Breast epithelium (tissue), 3 donors: ENCODE measurements around the gene CPNE2.

Source experiments
- POLR2A ChIP-seq: fragments of 450-650 bp; IDR thresholded peaks from one replicate; pipeline ENCODE4 v1.6.1; 2016; ENCODE audit warnings: antibody characterized with exemption, mild to moderate bottlenecking, moderate library complexity
- TF ChIP-seq, protein P1 (sequence below), 3 donors: fragments of 450-650 bp; IDR thresholded peaks; one replicate each; pipeline ENCODE4 v1.5.1; 2016 to 2017; ENCODE audit warnings: antibody characterized with exemption in 3 of 3, mild to moderate bottlenecking in 3 of 3, moderate library complexity in 3 of 3

DNA sequence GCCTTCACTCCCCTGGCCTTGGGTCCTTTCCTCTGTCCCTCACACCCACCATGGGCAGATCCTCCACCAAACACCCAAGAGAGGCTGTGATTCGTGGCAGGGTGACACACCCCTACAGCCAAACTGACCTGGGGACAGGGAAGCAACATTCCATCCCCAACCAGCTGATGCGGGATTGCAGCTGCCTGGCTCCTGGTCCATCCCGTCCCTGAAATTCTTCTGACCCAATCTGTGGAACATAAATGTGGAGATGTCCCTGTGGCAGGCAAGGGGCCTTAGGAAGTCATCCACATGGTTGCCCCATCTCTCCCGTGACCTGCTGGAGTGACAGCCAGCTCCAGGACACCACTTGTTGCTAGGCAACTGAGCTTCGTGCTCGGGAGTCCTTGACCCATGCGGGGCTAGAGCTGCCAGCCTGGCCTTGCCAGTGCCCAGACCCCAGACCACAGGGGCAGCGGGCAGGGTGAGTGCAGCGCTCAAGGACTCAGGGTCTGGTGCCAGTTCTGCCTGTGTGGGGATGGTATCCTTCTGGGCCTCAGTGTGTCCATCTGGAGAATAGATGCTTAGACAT lies 34.0 kb upstream of the CPNE2 start:
- TF ChIP-seq POLR2A: no peak
- TF ChIP-seq, protein P1, sequence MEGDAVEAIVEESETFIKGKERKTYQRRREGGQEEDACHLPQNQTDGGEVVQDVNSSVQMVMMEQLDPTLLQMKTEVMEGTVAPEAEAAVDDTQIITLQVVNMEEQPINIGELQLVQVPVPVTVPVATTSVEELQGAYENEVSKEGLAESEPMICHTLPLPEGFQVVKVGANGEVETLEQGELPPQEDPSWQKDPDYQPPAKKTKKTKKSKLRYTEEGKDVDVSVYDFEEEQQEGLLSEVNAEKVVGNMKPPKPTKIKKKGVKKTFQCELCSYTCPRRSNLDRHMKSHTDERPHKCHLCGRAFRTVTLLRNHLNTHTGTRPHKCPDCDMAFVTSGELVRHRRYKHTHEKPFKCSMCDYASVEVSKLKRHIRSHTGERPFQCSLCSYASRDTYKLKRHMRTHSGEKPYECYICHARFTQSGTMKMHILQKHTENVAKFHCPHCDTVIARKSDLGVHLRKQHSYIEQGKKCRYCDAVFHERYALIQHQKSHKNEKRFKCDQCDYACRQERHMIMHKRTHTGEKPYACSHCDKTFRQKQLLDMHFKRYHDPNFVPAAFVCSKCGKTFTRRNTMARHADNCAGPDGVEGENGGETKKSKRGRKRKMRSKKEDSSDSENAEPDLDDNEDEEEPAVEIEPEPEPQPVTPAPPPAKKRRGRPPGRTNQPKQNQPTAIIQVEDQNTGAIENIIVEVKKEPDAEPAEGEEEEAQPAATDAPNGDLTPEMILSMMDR (IDR thresholded peaks at IDR 0.05): no peak
